Neuronal stem cell (in vitro differentiated cells): Measurements from ENCODE around the gene CYTH1.

Experiments
- DNase-seq: peaks from one replicate; pipeline ENCODE4 v3.0.0-alpha.2; 2013; ENCODE audit warnings: low spot score
- H2AFZ ChIP-seq: one replicate; pipeline ENCODE4 v1.6.1; 2013; ENCODE audit warnings: mild to moderate bottlenecking, low read length, inconsistent platforms
- H2AK5ac ChIP-seq: 2 replicates; pipeline ENCODE4 v1.6.1; 2013; ENCODE audit warnings: low read depth, mild to moderate bottlenecking, inconsistent platforms, low read length, moderate library complexity, mixed read lengths
- H2BK120ac ChIP-seq: 2 replicates; pipeline ENCODE4 v1.6.1; 2013; ENCODE audit warnings: low read depth, mild to moderate bottlenecking, inconsistent platforms, low read length, moderate library complexity, mixed read lengths
- H2BK12ac ChIP-seq: one replicate; pipeline ENCODE4 v1.6.1; 2013; ENCODE audit warnings: low read length, inconsistent platforms
- H2BK15ac ChIP-seq: 2 replicates; pipeline ENCODE4 v1.6.1; 2013; ENCODE audit warnings: mild to moderate bottlenecking, low read length, inconsistent platforms, mixed read lengths
- H2BK5ac ChIP-seq: one replicate; pipeline ENCODE4 v1.6.1; 2013; ENCODE audit warnings: inconsistent platforms, mild to moderate bottlenecking, low read length, moderate library complexity
- H3K14ac ChIP-seq: one replicate; pipeline ENCODE4 v1.6.1; 2013; ENCODE audit warnings: low read length, inconsistent platforms
- H3K18ac ChIP-seq: 2 replicates; pipeline ENCODE4 v1.6.1; 2013; ENCODE audit warnings: low read length, inconsistent platforms
- H3K23ac ChIP-seq: 2 replicates; pipeline ENCODE4 v1.6.1; 2013; ENCODE audit warnings: low read depth, mild to moderate bottlenecking, mixed read lengths, low read length, inconsistent platforms; ENCODE audit not compliant: poor library complexity
- H3K27ac ChIP-seq: replicated peaks from 3 replicates; pipeline ENCODE4 v1.5.1; 2013; ENCODE audit warnings: low read length, inconsistent platforms
- H3K27me3 ChIP-seq, 3 experiments: 2 replicates each; pipeline ENCODE4 v1.6.1; 2013; ENCODE audit warnings: low read length in 3 of 3, mild to moderate bottlenecking in 2 of 3, inconsistent platforms in 1 of 3, low read depth in 1 of 3, mixed read lengths in 1 of 3, moderate library complexity in 1 of 3; ENCODE audit not compliant: control insufficient read depth in 3 of 3, insufficient read depth in 3 of 3
- H3K36me3 ChIP-seq, 2 donors: replicated peaks in 1 of 2; 2 replicates each; pipeline ENCODE4 v1.6.1; 2013; ENCODE audit warnings: low read length in 2 of 2; ENCODE audit not compliant: control insufficient read depth in 2 of 2, insufficient read depth in 2 of 2
- H3K4ac ChIP-seq: 2 replicates; pipeline ENCODE4 v1.6.1; 2013; ENCODE audit warnings: inconsistent platforms, mild to moderate bottlenecking, low read length, moderate library complexity
- H3K4me1 ChIP-seq, 2 donors: 1 replicate in 1 of 2; 2 replicates in 1 of 2; pipeline ENCODE4 v1.6.1; 2013; ENCODE audit warnings: low read length in 2 of 2, low read depth in 1 of 2; ENCODE audit not compliant: control insufficient read depth in 2 of 2, insufficient read depth in 1 of 2
- H3K4me2 ChIP-seq: one replicate; pipeline ENCODE4 v1.6.1; 2013; ENCODE audit warnings: mild to moderate bottlenecking, low read length, inconsistent platforms; ENCODE audit not compliant: insufficient read depth, poor library complexity, severe bottlenecking
- H3K4me3 ChIP-seq, 2 donors: 2 replicates each; pipeline ENCODE4 v1.5.1; 2013; ENCODE audit warnings: low read length in 2 of 2, mild to moderate bottlenecking in 2 of 2, inconsistent platforms in 1 of 2, moderate library complexity in 1 of 2
- H3K79me1 ChIP-seq: one replicate; pipeline ENCODE4 v1.6.1; 2013; ENCODE audit warnings: low read depth, mild to moderate bottlenecking, inconsistent platforms, low read length, moderate library complexity
- H3K9ac ChIP-seq: one replicate; pipeline ENCODE4 v1.6.1; 2013; ENCODE audit warnings: mild to moderate bottlenecking, low read depth, low read length, inconsistent platforms; ENCODE audit not compliant: poor library complexity
- H3K9me3 ChIP-seq, 2 donors: replicated peaks in 1 of 2; 2 replicates each; pipeline versions ENCODE3 to v1.6.1; 2013; ENCODE audit warnings: low read length in 2 of 2, mild to moderate bottlenecking in 2 of 2, inconsistent platforms in 1 of 2, low read depth in 1 of 2, mixed read lengths in 1 of 2, moderate library complexity in 1 of 2; ENCODE audit not compliant: control insufficient read depth in 2 of 2, insufficient read depth in 1 of 2
- H4K8ac ChIP-seq: one replicate; pipeline ENCODE4 v1.6.1; 2013; ENCODE audit warnings: low read depth, mild to moderate bottlenecking, inconsistent platforms, low read length, moderate library complexity
- H4K91ac ChIP-seq: one replicate; pipeline ENCODE4 v1.6.1; 2013; ENCODE audit warnings: low read length, low read depth, mild to moderate bottlenecking, inconsistent platforms; ENCODE audit not compliant: poor library complexity
- WGBS, 2 donors: extraction: QIAGEN DNeasy Blood & Tissue Kit; methylation state at CpG; one replicate each; pipeline ENCODE4 v1.1.7; 2013; ENCODE audit warnings: missing lambda C conversion rate in 2 of 2, mixed read lengths in 1 of 2; ENCODE audit not compliant: insufficient read length in 2 of 2, insufficient replicate concordance in 1 of 2; ENCODE audit errors: extremely low coverage in 2 of 2; 5-methylcytosine and 5-hydroxymethylcytosine counted together

The CYTH1 gene

DNA sequence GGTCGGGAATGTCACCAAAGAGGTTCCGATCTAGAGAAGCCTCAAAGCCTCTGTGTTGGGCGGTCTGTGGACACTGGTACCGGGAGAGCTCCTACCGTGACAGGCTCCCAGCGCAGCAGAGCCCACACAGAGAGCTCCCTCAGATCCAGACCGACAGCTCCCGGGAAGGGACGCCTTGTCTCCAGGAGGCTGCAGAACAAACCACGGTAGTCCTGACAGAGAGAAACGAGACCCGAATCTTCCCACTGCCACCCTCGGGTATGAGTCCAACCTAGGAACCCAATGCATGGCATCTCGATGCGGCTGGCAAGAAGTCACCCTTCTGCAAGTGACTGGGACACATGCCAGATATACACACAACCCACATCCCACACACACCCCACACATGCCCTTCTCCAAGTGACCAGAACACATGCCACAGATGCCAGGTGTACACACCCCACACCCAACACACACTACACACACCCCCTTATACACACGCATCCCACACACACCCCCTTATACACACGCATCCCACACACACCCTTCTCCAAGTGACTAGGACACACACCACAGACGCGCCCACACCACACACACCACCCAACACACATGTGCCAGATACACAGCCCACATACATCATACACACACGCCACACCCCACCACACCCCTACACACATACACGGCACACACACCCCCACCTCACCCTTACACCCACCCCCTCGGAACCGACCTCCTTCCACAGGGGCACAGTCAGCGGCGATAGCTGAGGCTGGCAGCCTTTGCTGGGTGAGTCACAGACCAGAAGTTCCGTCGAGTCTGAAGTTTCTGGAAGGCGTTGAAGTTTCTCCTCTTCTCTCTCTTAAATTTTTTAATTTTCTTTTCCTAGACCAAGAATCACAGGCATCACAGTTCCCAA, 15.9 kb upstream of the CYTH1 start:
- H3K4me2 ChIP-seq = no peak overlapping the region
- no peak for DNase-seq
- H2AFZ ChIP-seq = no peak overlapping the region
- 100% methylated on average over 3 of the region's 28 CpGs; no CpG with 5 or more reads in 1 of the 2 donors for WGBS, 2 donors
- H3K27ac ChIP-seq = no peak overlapping the region
- H3K4ac ChIP-seq = no peak overlapping the region
- no peak overlapping the region for H3K14ac ChIP-seq
- H2BK12ac ChIP-seq = no peak overlapping the region
- H2BK15ac ChIP-seq = no peak overlapping the region
- H3K4me1 ChIP-seq = no peaks in the 10 kb centered on the region
- peaks cover 43 to 93% of the 10 kb centered on the region in 2 donors for H3K36me3 ChIP-seq
- H3K9ac ChIP-seq = no peak overlapping the region
- H2BK5ac ChIP-seq = peak overlapping the region; percentile 78
- H2AK5ac ChIP-seq = no peak overlapping the region
- no peak overlapping the region for H2BK120ac ChIP-seq
- no peak overlapping the region for H3K18ac ChIP-seq
- H4K91ac ChIP-seq = no peak overlapping the region
- H3K27me3 ChIP-seq = no peaks in the 10 kb centered on the region
- H3K23ac ChIP-seq = peak overlapping the region; percentile 85
- no peak overlapping the region for H3K4me3 ChIP-seq
- H3K79me1 ChIP-seq = peaks cover 5% of the 10 kb centered on the region
- H4K8ac ChIP-seq = no peak overlapping the region
- H3K9me3 ChIP-seq = no peaks in the 10 kb centered on the region

DNA sequence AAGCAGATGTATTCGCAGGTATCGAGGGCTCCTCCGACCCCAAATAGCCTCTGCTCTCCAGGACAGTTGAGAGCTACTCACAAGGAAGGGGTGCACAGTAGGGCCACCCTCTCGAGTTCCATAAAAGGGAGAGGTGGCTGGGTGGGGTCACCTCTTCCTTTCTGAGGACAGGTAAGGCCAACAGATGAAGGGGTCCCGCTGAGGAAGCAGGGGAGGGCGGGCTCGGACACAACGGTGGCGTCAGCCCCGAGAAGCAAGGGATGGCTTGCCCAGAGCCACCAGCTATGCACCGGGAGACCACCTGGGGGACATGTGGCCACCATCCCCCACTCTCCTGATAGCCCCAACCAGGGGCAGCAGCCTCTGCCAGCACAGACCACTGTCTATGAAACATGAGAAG, 15.1 kb upstream of the CYTH1 start:
- no peak overlapping the region for H2BK5ac ChIP-seq
- no peak overlapping the region for H4K8ac ChIP-seq
- no peak overlapping the region for H2BK120ac ChIP-seq
- H2BK15ac ChIP-seq = no peak overlapping the region
- no peak overlapping the region for H3K4me3 ChIP-seq
- H3K9ac ChIP-seq = no peak overlapping the region
- peaks cover 0 to 1% of the 10 kb centered on the region in 2 donors for H3K4me1 ChIP-seq
- H3K36me3 ChIP-seq = peaks cover 39 to 87% of the 10 kb centered on the region in 2 donors
- no peak overlapping the region for H3K27ac ChIP-seq
- no peaks in the 10 kb centered on the region for H3K27me3 ChIP-seq
- H3K79me1 ChIP-seq = peaks cover 5% of the 10 kb centered on the region
- no peak overlapping the region for H3K14ac ChIP-seq
- H2AFZ ChIP-seq = no peak overlapping the region
- no CpG with 5 or more reads among the region's 11 CpGs for WGBS, 2 donors
- no peak overlapping the region for H3K4me2 ChIP-seq
- H3K18ac ChIP-seq = no peak overlapping the region
- H3K23ac ChIP-seq = no peak overlapping the region
- no peak overlapping the region for H2BK12ac ChIP-seq
- DNase-seq = no peak
- no peak overlapping the region for H4K91ac ChIP-seq
- no peak overlapping the region for H2AK5ac ChIP-seq
- H3K4ac ChIP-seq = no peak overlapping the region
- no peaks in the 10 kb centered on the region for H3K9me3 ChIP-seq

DNA sequence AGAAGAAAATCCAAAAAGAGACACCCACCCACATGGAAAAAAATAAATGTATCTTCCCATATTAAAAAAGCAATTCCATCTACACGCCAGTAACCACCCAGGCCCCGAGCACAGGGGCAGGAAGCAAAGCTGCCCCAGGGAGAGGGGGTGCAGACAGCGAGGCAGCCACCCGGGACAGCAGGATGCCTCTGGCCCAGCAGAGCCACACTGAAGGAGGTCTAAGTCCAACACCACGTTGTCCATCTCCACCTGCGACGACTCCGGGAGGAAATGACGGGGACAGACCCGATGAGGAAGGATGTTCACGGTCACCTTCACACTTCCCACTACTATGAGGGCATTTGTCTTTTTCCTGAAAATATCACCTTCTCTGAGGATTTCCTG, 14.4 kb upstream of the CYTH1 start:
- Histone ChIP-seq H2BK5ac (no peak overlapping the region), H3K79me1 (peaks cover 5% of the 10 kb centered on the region), H3K9me3 (no peaks in the 10 kb centered on the region), H3K27me3 (no peaks in the 10 kb centered on the region), H3K23ac (no peak overlapping the region), H3K27ac (no peak overlapping the region), H4K91ac (no peak overlapping the region), H3K4me1 (peaks cover 0 to 4% of the 10 kb centered on the region in 2 donors), H2AFZ (no peak overlapping the region), H3K18ac (no peak overlapping the region), H2BK120ac (no peak overlapping the region), H3K4me2 (no peak overlapping the region), H2AK5ac (no peak overlapping the region), H2BK15ac (no peak overlapping the region), H3K14ac (no peak overlapping the region), H3K9ac (no peak overlapping the region), H4K8ac (no peak overlapping the region), H3K4ac (no peak overlapping the region), H2BK12ac (no peak overlapping the region), H3K36me3 (peaks cover 37 to 82% of the 10 kb centered on the region in 2 donors), H3K4me3 (no peak overlapping the region)
- no peak for DNase-seq
- WGBS, 2 donors = no CpG with 5 or more reads among the region's 11 CpGs

DNA sequence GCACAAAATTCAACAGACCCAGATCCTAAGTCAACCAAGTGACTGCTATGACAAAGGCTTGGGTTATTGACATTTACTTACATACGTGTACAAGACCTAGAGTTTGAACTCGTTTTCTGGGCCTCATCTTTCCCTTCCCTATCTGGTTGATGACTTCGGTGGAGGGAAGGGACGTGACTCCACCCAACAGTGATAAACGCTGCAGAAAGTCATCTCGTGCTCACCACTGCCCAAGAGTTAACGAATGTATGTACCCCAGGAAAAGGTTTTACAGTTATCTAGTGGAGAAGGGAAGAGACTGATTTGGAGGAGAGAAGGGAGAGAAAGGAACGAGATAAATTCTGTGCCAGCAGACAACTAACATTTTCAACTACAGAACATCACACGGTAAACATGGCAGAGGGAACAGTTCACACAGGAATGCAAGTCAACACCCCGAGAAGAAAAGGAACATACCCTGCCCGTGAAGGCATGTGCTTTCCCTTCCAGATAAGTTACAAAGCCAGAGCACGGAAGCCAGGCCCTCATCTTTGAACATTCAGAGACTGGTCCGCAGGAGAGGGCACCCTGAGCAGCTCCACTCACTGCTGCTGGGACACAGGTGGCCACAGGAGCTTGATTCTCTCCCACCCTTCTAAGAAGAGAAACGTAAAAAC, 13.9 kb upstream of the CYTH1 start:
- Histone ChIP-seq H3K4me2 (no peak overlapping the region), H3K4me3 (no peak overlapping the region), H2BK120ac (no peak overlapping the region), H2BK15ac (no peak overlapping the region), H3K27ac (no peak overlapping the region), H3K9ac (no peak overlapping the region), H4K8ac (no peak overlapping the region), H3K18ac (no peak overlapping the region), H2AFZ (no peak overlapping the region), H2BK5ac (no peak overlapping the region), H3K36me3 (peaks cover 37 to 79% of the 10 kb centered on the region in 2 donors), H3K23ac (no peak overlapping the region), H3K79me1 (peaks cover 5% of the 10 kb centered on the region), H3K9me3 (no peaks in the 10 kb centered on the region), H2BK12ac (no peak overlapping the region), H3K4me1 (peaks cover 0 to 4% of the 10 kb centered on the region in 2 donors), H3K4ac (no peak overlapping the region), H3K27me3 (no peaks in the 10 kb centered on the region), H4K91ac (no peak overlapping the region), H2AK5ac (no peak overlapping the region), H3K14ac (no peak overlapping the region)
- DNase-seq = no peak
- WGBS, 2 donors = no CpG with 5 or more reads among the region's 14 CpGs
